ENCODE results near the gene OTOF.
A peak's percentile ranks its signal among the peaks of the same experiment; 100 is the strongest.

OTOF gene

DNA sequence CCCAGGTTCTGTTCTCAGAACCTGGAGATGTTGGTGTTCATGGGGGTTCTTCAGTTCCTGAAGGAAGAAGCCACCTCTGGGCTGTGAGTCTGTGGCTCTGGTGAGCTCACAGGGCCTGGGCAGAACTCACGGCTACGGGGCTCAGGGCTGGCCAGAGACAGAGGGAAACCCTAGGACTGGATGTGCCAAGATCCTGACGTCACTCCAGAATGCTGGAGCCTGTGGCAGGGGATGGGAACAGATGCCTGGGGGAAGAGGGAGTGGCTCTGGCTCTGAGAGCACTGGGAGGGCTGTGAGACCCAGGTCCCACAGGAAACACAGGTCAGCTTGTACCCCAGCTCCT lies at the start of gene OTOF:
TSS of gene OTOF (minus strand) at position 214 of the 343 bp plus-strand sequence.
- peak; percentile 81 for DNase-seq

DNA sequence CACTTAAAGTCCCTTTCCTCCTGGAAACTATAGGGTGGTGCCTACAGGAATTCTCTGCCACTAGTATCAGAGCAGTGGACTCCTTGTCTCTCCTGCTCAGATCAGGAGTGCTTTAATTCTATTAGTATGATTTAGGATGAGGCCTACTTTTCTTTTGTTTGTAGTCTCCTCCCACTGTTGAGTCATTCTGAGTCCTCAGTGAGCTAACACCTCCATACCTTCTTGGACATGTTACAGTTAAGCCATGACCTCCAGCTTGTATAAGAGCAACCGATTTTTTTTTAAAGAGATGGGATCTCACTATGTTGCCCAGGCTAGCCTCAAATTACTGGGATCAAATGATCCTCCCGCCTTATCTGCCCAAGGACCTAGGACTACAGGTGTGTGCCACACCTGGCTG lies 48.7 kb upstream of the OTOF start:
- DNase-seq = no peak

GRCh38 chr2:26526105-26526504 lies 48.2 kb upstream of the OTOF start:
- DNase-seq = no peak

DNA sequence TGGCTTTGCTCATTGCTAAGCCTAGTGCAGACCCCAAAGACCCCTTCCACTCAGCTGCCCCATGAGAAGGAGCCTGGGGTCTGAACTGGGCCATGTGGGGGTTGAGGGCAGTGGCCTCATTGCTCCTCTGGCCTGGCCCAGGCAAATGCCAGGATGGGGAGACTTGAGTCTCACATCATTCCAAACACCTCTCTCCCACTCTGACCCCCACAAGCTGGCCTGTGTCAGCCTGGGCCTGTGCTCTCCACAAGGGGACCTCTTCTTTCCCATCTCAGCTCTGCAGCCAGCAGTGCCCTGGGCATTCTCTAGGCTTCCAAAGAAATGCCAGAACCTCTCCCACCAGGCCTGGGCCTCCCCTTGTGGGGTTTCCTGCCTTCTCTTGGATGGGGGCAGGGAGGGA lies 45.8 kb upstream of the OTOF start:
- no peak for DNase-seq

GRCh38 chr2:26522751-26523171 lies 44.8 kb upstream of the OTOF start:
- DNase-seq = no peak

- no peak for DNase-seq
These were observed 44.4 kb upstream of the OTOF start for GRCh38 chr2:26522325-26522724.

DNA sequence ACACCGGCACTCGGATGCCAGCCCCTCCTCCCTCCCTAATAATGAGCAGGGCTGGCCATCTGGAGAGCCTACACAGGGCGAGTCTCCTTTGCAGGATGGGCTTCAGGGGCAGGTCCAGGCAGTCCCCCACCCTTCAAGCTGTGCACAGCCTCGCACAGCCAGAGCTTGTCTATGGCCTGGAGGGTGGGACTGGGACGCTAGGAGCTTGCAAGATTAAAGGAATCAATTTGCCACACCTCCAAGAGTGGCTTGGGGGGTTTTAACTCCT lies 43.9 kb upstream of the OTOF start:
- no peak for DNase-seq

- no peak for DNase-seq
These were observed 43.4 kb upstream of the OTOF start for GRCh38 chr2:26521054-26521912.

GRCh38 chr2:26520148-26520449 lies 42.2 kb upstream of the OTOF start:
- no peak for DNase-seq

DNA sequence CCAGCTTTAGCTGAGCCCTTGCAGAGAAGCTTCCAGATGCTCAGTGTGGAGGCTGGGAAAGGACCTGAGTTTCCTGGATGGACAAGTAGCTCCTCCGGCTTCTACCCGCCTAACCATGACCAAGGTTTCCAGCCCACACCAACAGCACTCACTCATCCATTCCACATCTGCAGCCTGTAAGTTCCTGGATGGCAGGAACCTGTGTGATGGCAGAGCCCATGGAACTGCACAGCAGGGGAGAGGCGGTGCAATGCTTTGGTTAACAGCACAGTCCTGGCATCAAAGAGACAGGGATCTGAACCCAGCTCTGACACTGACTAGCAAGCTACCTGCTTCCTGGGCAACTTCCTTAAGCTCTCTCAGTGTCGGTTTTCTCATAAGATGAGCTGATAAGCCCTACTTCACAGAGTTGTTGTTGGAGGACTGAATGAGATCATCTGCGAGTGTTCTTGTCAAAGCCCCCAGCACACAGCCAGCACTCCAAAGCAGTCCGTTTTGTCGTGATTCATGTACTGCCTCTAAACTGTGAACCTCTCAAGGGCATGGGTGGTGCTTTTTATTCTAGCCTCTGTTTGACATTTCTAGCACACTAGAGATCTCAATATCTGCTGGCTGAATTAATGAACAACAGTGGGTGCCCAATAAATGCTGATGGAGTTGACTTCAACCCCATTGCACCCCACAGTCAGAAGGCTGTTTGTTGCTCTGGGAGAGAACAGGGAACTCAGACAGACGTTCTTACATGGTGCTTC lies 41.6 kb upstream of the OTOF start:
- no peak for DNase-seq

DNA sequence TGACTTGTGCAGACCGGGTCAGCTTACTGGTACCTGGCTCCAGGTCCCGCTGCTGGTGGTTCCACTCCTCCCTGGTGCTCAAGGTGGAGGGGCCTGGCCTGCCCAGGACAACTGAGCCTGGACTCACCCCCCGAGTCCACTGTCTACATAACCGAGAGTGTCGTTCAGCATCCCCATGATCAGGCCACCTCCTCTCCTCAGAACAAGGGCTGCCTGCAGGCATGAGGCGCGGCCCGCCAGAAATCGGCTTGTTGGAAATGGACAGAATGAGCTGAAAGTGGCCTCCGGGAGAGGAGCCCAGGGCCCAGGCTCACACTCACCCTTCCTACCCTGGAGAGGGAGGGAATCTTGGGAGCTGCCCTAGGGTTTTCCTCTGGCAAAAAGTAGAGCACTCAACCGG lies 38.9 kb upstream of the OTOF start:
- no peak for DNase-seq

GRCh38 chr2:26516246-26516645 lies 38.3 kb upstream of the OTOF start:
- no peak for DNase-seq

- DNase-seq = no peak
These were observed 37.8 kb upstream of the OTOF start for GRCh38 chr2:26515771-26516170.

DNA sequence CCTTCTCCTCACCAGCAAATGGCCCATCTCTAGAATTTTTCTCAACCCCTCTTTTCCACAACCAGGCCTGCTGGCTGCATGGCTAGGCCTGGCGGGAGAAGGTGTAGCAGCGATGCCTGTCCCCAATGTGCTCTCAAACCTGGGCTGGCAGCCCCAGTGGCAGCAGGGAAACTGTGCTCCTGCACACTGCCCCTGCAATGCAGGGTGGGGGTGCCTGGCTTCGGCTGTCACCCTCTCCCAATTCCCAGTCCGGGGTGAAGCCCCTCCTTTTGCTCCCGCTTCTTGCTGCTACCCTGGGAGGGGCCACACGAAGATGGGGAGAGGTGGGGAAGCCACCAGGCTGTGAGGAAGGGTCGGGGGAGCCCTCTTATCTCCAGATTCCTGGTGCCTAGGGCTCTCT lies 36.1 kb upstream of the OTOF start:
- no peak for DNase-seq

- no peak for DNase-seq
These were observed 35.3 kb upstream of the OTOF start for GRCh38 chr2:26513261-26513660.

- DNase-seq = no peak
These were observed 33.5 kb upstream of the OTOF start for GRCh38 chr2:26511466-26511865.

DNA sequence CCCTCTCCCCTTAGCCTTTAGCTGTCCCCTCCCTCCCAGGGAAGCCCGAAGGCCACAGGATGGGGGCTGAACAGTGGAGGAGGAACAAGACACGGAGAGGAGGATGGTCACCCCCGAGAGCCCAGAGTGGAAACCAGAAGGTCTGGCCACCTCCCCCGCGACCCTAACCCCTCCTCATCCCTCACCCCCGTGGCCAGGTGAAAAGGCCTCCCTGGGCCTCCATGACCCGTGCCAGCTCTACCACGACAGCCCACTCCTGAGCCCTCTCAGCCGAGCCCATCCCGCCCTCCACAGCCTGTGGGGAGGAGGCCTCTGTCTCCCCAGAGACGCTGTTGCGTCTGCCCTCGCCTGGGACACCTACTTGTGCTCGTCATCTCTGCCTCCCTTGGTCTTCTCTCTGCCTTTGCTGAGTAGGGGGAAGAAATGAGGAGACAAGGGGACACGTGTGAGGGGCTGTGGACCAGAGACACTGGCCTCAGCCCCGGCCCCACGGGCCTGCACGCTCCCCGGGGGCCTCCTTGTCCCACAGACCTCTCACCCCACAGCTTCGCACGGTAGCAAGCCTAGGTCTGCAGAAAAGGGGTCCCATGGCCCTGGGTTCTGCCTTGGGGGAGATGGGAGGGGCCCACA lies 32.5 kb upstream of the OTOF start:
- no peak for DNase-seq

DNA sequence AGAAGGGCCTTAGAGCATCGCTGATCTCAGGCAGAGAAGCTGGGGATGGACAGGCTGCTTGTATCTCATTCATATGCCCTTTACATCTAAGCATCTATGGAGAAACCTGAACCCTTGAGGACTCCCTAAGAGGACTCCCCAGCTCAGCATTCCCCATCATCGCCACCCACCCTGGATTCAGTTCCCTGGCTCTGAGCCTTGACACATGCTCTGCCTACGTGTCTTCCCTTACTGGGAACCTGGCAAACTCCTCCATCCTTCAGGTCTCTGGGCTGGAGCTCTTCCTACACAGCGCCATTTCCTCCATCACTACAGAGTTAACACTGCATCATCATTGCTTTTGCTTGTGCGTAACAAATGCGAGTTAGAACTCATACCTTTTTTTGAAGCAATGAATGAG lies 31.2 kb upstream of the OTOF start:
- DNase-seq = no peak

DNA sequence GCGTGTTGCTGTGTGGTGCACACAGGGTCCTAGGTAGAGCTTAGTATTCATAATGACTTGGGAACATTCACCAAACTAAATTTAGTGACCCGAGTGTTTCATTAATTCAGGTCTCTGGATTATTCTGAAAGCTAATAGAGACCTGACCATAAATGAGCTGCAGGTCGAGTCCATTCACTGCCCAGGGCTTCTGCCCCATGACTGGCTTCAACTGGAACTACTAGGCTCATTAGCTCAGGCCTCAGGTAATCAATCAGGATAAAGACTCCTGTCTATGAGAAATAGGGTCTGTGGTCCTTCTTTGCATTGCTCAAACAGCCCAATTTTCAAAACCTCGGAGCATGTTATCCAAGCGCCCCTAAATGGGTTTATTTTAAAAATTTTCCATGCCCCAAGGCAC lies 30.0 kb upstream of the OTOF start:
- no peak for DNase-seq

DNA sequence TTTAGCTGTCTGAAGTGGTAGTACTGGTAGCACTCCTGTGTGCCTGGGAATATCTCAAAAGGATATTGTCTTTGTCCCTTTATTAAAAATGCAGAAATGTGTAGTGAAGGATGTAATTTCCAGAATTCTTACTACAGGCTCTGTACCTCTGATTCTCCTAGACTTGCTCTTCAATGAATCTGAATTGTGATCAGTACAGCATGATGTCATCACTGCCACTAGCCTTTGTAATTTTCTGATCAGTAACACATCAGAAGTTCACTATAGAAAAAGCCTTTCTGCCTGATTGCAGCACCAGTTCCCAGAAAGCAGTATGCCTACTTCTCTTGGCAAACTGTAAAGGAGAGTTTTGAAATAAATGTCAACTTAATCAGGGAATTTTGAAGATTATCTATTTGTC lies 29.2 kb upstream of the OTOF start:
- no peak for DNase-seq

DNA sequence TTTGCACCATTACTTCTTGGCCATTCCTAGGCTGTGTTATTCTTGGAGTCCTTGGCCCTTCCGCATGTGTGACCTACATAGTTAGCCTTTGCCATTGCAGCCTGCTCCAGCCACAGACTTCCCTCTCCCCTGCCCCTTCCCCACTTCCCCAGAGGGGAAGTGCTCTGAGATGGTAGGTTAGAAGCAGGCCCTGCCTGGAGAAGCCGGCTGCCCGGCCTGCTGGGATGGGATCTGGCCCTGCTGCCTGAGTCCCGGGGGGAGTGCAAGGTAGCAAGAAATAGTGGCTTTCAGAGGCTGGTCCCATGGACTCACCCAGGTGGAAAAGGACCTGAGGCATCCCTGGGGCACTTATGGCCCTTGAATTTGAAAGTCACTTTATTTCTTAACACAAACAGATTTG lies 28.4 kb upstream of the OTOF start:
- no peak for DNase-seq

- DNase-seq = no peak
These were observed 26.1 kb upstream of the OTOF start for GRCh38 chr2:26504002-26504401.

DNA sequence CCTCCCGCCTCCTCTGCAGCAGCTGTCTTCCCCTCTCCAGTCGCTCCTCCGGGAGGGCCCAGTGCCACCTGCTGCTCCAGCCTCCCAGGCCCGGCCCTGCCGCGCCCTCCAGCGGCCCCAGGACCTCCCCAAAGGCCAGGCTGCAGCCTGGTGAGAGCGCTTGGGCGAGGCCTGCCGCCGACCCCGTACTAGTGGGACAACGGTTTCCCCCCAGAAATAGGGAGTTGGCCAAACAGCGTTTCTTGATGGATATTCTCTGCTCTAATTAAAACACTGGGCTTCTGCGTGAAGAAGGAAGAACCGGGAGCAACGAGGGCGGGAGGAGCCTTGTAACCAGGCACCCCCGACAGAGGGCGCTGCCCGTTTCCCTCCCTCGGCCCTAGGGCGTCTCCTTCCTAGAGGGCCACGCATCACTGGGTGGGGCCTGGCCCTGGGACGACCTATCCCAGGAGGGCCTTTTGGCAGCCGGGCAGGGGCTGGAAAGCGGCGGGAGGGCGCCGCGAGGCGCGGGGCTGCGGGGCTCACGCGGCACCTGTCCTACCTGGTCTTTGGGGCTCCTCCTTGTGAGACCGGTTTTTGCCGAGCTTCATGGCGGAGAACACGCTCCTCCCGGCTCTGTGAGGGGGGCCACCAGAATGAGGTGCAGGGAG lies 25.4 kb upstream of the OTOF start:
- DNase-seq = peak; percentile 75

GRCh38 chr2:26500406-26500805 lies 22.5 kb upstream of the OTOF start:
- no peak for DNase-seq

Measured in left hindlimb (tissue), 1 donor.